ENCODE data around the gene TUBGCP6.

GRCh38 chr22:50211147-50211546 is 33.7 kb downstream of the TUBGCP6 start:
- no peak for TF ChIP-seq POLR2A (IDR thresholded peaks at IDR 0.05; ENCODE audit: low read length)
- no peak for TF ChIP-seq GATA1 (IDR thresholded peaks at IDR 0.05; ENCODE audit: low read depth, low read length)
